Small intestine (tissue), 7 donors: Measurements from ENCODE around the gene ARHGDIA. TPM values are rescaled to one million over a fixed set of nuclear protein-coding genes. Genes with fewer than 3 reads are reported as not detected.

Source experiments
- DNase-seq, 2 donors: peaks; one replicate each; pipeline versions ENCODE4 v3.0.0 to v3.0.0-alpha.2; 2013
- FAIRE-seq: peaks from 2 replicates; lab custom pipeline; 2012; peaks lifted over from hg19 to GRCh38; lab: Jason Lieb, UNC
- H3K27ac ChIP-seq, 3 donors: one replicate each; pipeline ENCODE4 v1.5.1; 2013; ENCODE audit warnings: low read length in 2 of 3, mild to moderate bottlenecking in 2 of 3, control low read depth in 1 of 3, inconsistent platforms in 1 of 3, low read depth in 1 of 3, moderate library complexity in 1 of 3
- H3K27me3 ChIP-seq, 3 donors: one replicate each; pipeline ENCODE4 v1.6.1; 2013; ENCODE audit warnings: low read length in 3 of 3, inconsistent platforms in 1 of 3; ENCODE audit not compliant: control insufficient read depth in 3 of 3, insufficient read depth in 3 of 3
- H3K36me3 ChIP-seq, 3 donors: one replicate each; pipeline ENCODE4 v1.6.1; 2013; ENCODE audit warnings: low read length in 3 of 3, inconsistent platforms in 1 of 3, low read depth in 1 of 3, mild to moderate bottlenecking in 1 of 3, moderate library complexity in 1 of 3; ENCODE audit not compliant: control insufficient read depth in 3 of 3, insufficient read depth in 2 of 3
- H3K4me1 ChIP-seq, 3 donors: one replicate each; pipeline ENCODE4 v1.6.1; 2013; ENCODE audit warnings: low read length in 2 of 3, inconsistent platforms in 1 of 3, low read depth in 1 of 3, mild to moderate bottlenecking in 1 of 3, moderate library complexity in 1 of 3; ENCODE audit not compliant: control insufficient read depth in 3 of 3, insufficient read depth in 2 of 3
- H3K4me3 ChIP-seq, 3 donors: one replicate each; pipeline ENCODE4 v1.5.1; 2013; ENCODE audit warnings: low read length in 3 of 3, control low read depth in 1 of 3, inconsistent platforms in 1 of 3, low read depth in 1 of 3, mild to moderate bottlenecking in 1 of 3, moderate library complexity in 1 of 3
- H3K9me3 ChIP-seq, 2 donors: one replicate each; pipeline ENCODE4 v1.6.1; 2013; ENCODE audit warnings: low read depth in 1 of 2, low read length in 1 of 2; ENCODE audit not compliant: control insufficient read depth in 2 of 2, insufficient read depth in 1 of 2
- WGBS, 3 donors: extraction: QIAGEN DNeasy Blood & Tissue Kit; methylation state at CpG; one replicate each; pipeline ENCODE4 v1.1.7; 2013; 5-methylcytosine and 5-hydroxymethylcytosine counted together
- polyA plus RNA-seq, 4 donors: library from polyadenylated mRNA; stranded (reverse) in 3 of 4; unstranded in 1 of 4; fragments of 200-250 nt in 3 of 4; fragments of 120-200 nt in 1 of 4; gene quantifications; one replicate each; pipeline versions ENCODE4 v1.2.1 to v1.2.3, GENCODE V29; 2013
- donor health status: healthy with polysubstance abuse.
- donor health status: control.
- donor health status: control.
- donor health status: Bipolar disorder and iron deficiency.
- donor health status: healthy.

Gene ARHGDIA
- polyA plus RNA-seq, 4 donors = 190 to 411 (median 341) TPM

DNA sequence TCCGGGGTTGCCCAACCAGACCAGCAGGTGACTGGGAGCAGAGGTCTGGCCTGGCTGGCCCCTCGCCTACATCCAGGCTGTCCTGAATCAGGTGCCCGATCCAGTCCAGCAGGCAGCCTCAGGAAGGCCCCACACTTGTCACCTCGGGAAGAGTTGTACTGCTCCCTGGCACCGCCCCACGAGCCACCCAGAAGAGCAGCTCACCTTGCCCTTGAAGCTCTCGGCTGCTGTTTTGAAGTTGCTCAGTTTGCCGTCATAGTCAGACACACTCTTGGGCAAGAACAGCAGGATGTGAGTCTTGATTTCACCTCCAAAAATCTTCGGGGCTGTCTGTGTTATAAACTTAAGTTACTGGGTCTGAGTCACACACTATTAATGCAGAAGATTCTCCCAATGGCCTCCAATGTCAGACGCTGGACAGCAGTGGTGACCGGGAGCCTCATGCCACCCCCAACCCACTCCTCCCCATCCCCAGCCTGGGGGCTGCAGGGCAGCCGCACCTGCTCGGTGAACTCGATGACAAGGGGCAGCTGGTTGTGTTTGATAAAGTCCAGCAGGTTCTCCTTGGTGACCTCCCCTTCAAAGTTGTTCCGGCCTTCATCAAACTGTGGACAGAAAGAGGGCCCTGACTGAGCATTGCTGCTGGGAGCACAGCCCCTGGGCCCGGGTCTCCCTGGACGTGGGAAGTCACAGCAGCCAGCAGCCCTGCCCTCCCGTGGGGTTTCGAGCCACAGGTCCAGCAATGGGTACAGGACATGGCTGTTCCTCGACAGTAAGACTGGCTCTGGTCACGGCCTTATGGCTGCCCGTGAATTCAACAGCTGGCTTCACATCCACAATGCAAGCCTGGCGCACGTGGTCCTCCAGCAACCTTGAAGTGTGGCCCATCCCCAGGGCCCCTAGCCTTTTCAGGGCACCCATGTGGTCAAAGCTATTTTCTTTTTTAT lies 24.1 kb downstream of the ARHGDIA start:
- Histone ChIP-seq H3K4me1 (no peaks in the 10 kb centered on the region), H3K4me3 (no peak overlapping the region), H3K27ac (no peak overlapping the region), H3K36me3 (peaks cover 31 to 98% (median 57%) of the 10 kb centered on the region in 3 donors), H3K9me3 (no peaks in the 10 kb centered on the region), H3K27me3 (no peaks in the 10 kb centered on the region)
- DNase-seq (no peak), FAIRE-seq (no peak)
- WGBS, 3 donors = 85 to 93% (median 85%) methylated on average over 24 of the region's 24 CpGs

DNA sequence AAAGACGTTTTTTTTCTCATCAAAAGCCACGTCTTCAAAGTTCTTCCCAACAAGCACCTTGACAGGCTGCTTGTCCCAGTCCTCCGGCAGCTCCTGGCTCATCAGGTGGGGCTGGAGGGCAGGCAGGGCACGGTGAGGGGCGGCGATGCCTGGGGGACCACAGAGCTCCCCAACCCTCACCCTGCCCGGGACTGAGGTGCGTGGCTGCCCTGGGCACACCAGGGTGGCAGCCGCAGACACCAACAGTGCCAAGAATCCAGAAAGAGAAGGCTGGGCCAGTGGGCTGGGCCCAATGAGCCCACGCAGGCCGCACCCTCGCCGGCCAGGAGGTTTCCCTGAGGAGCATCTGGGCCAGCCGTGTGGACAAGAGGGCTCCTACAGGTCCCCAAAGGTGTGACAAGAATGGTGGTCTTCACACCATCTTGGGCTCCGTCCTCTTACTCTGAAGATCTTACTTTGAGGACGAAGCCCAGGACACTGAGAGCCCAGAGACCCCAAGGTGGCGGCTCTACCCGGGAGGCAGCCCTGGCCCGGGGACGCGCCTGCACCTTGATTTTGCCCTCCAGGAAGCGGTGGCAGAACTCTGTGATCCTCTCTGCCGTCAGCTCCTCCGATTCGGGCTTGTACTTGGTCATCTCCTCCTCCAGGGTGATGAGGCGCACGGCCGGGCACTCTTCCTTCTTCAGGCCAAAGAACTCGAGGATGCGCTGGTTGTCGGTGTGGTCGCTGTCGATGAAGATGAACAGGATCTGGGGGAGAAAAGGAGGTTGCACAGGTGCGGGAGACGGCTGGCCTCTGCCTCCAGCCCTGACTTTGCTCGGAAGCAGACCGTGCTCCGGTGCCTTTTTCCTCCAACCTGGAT lies 25.0 kb downstream of the ARHGDIA start:
- Histone ChIP-seq H3K4me1 (no peaks in the 10 kb centered on the region), H3K27ac (no peak overlapping the region), H3K27me3 (no peaks in the 10 kb centered on the region), H3K4me3 (no peak overlapping the region), H3K36me3 (peaks cover 26 to 97% (median 49%) of the 10 kb centered on the region in 3 donors), H3K9me3 (no peaks in the 10 kb centered on the region)
- DNase-seq = no peak
- no peak for FAIRE-seq
- 93 to 94% (median 94%) methylated on average over 34 to 38 of the region's 38 CpGs for WGBS, 3 donors

DNA sequence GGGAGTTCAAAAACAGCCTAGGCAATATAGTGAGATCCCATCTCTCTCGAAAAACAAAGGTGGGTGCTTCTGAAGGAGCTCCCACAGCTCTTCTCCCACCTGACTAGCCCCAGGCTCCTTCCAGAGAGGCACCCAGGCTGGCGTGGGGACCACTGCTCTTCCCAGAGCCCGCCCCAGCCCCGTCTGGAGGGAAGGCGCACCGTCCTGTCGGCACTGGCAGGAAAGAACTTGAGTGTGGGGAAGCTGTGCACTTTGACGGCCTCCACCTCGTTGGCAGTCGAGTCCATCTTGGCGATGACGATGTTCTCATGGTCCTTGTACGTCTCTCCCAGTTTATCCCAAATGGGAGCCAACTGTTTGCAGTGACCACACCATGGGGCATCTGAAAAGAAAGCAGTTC lies 25.8 kb downstream of the ARHGDIA start:
- Histone ChIP-seq H3K27me3 (no peaks in the 10 kb centered on the region), H3K4me1 (no peaks in the 10 kb centered on the region), H3K27ac (no peak overlapping the region), H3K9me3 (no peaks in the 10 kb centered on the region), H3K36me3 (peaks cover 26 to 92% (median 48%) of the 10 kb centered on the region in 3 donors), H3K4me3 (no peak overlapping the region)
- no peak for FAIRE-seq
- DNase-seq = no peak
- 87 to 93% (median 90%) methylated on average over 11 to 13 of the region's 13 CpGs for WGBS, 3 donors

DNA sequence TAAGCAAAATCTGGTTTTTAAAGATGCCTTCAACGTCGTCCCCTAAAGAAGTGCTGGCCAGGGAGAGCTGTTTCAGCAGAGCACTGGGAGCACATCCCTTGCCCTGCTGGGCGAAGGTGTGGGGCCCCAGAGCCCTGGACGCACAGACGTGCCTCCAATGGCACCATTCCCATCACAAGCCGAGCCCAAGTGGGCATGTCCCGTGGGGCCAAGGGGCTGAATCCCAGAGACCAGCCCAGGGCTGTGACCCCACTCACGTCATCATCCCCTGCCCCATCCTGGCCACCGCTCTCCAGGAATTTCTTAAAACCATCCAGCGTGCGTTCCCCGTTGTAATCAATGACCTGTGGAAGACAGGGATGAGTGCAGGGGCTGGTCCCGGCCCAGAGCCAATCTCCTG lies 26.2 kb downstream of the ARHGDIA start:
- H3K4me1 ChIP-seq = no peaks in the 10 kb centered on the region
- FAIRE-seq = no peak

DNA sequence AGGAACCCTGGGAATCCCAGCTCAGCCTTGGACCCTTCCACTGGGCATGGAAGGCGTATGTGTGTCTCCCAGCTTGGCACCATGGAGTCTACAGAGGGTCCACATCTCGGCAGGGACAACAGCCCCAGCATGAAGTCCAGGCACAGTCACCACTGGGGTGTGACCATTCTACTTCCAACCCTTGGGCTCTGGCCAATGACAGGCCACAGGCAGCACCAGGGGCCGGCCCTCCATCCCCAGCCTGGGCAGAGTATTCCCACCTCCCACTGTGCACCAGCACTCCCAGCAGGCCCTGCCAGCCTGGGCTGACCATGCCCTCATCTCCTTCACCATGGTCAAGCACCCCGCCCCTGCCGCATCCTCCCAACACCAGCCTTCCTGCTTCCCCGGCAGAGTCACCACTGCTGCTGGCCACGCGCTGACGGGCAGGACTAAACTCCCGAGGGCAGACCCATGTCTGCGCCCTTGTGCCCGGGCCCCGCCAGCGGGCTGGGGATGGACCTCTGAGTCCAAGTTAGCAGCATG lies 26.7 kb downstream of the ARHGDIA start:
- no peaks in the 10 kb centered on the region for H3K4me1 ChIP-seq
- no peaks in the 10 kb centered on the region for H3K9me3 ChIP-seq
- FAIRE-seq (no peak), DNase-seq (no peak)
- H3K27me3 ChIP-seq = no peaks in the 10 kb centered on the region
- H3K36me3 ChIP-seq = peaks cover 26 to 83% (median 46%) of the 10 kb centered on the region in 3 donors
- no peak overlapping the region for H3K27ac ChIP-seq
- WGBS, 3 donors = 87 to 91% (median 90%) methylated on average over 14 of the region's 14 CpGs
- no peak overlapping the region for H3K4me3 ChIP-seq

More for the DNA sequence above, 26.2 kb downstream of the ARHGDIA start:
- no peaks in the 10 kb centered on the region for H3K27me3 ChIP-seq
- no peaks in the 10 kb centered on the region for H3K9me3 ChIP-seq
- no peak overlapping the region for H3K4me3 ChIP-seq
- no peak for DNase-seq
- H3K36me3 ChIP-seq = peaks cover 26 to 88% (median 48%) of the 10 kb centered on the region in 3 donors
- 87 to 88% (median 87%) methylated on average over 13 of the region's 13 CpGs for whole genome bisulfite sequencing, 3 donors
- no peak overlapping the region for H3K27ac ChIP-seq

DNA sequence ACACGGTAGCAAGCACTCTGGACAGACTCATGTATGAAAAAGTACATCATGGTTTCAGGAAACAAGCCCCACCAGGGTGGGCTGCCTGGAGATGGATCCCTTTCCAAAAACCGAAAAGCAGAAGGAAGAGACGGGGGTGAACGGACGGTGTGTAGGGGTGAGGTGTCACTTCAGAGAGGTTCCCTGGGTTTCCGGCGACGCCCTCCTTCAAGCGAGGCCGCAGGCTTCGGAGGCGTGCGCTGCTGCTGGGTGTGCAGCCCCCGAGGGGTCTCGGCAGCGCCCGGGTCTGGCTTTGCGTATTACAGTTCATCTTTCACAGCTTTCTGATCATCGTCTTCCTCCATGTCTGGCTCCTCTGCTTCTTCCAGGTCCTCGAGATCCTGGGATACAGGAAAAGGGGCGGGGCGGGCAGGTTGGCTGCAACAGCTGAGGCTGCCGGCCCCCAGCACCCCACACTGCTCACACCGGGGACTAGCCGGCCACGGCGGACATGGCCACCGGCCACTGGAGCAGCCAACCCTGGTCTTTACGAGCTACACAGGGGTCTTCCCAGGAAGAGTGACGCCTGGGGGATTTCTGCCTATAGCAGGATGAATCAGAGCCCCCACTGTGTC lies 27.3 kb downstream of the ARHGDIA start:
- DNase-seq = no peak
- Histone ChIP-seq H3K27me3 (no peaks in the 10 kb centered on the region), H3K27ac (no peak overlapping the region), H3K36me3 (peaks cover 25 to 77% (median 46%) of the 10 kb centered on the region in 3 donors), H3K4me3 (no peak overlapping the region), H3K4me1 (no peaks in the 10 kb centered on the region), H3K9me3 (no peaks in the 10 kb centered on the region)
- WGBS, 3 donors = 89 to 92% (median 90%) methylated on average over 30 of the region's 30 CpGs
- no peak for FAIRE-seq

DNA sequence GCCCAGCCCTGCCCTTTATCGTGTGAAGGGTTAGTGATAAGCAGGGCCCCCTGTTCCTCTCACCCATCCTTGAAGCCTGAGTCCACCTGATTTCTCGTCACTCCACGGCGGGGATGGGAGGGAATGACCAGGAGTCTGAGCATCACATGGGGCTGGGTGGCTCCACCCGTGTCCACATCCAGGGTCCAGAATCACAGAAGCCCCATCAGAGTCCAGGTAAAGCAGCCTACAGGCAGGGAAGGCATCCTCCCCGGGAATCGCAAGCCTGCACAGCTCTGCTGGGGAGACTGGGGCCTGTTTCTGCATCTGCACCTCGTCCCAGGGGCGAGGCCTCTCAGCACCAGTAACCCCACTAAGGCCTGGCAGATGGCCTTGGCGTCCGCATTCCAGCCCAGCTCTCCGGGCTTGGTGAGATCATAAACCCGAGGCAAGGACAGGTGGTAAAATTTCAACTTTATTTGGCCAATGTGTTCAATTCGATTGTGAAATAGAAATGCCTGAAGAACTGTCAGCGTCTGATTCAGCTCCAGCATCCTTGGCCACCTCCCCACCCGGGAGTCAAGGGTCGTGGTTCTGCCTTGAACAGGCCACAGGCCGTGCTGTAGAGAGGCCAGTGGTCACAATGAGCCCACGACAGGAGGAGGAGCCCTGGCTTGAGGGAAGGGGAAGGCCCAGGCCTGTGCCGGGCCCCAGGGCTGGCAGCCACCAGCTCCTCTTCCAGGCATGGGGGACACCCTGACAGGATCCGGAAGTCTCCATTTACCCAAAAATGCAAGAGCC lies 28.2 kb downstream of the ARHGDIA start:
- Histone ChIP-seq H3K27me3 (no peaks in the 10 kb centered on the region), H3K9me3 (no peaks in the 10 kb centered on the region), H3K36me3 (peaks cover 23 to 70% (median 43%) of the 10 kb centered on the region in 3 donors), H3K27ac (no peak overlapping the region), H3K4me3 (no peak overlapping the region), H3K4me1 (no peaks in the 10 kb centered on the region)
- WGBS, 3 donors = 53 to 70% (median 64%) methylated on average over 20 to 21 of the region's 21 CpGs
- DNase-seq (no peak), FAIRE-seq (no peak)
